Natural killer cell (primary cell): ENCODE measurements around the gene SKI. TPM values are rescaled to one million over a fixed set of nuclear protein-coding genes. Genes with fewer than 3 reads are reported as not detected.

Experiments used
- ATAC-seq, 3 donors: fragments of 150-1000 bp in 2 of 3; fragments of 200-7000 bp in 1 of 3; cut with Tn5 transposase; 1 replicate in 1 of 3; 2 replicates in 2 of 3; pipeline ENCODE4 v1.10.0; 2021; ENCODE audit warnings: mild to moderate bottlenecking in 2 of 3, moderate library complexity in 2 of 3
- DNase-seq, 2 donors: peaks; one replicate each; pipeline versions ENCODE4 v3.0.0 to v3.0.0-alpha.2; 2013 to 2021; ENCODE audit warnings: mixed read lengths in 1 of 2
- H3K27ac ChIP-seq: one replicate; pipeline ENCODE4 v1.5.1; 2013; ENCODE audit warnings: mild to moderate bottlenecking, low read length
- H3K27me3 ChIP-seq: one replicate; pipeline ENCODE4 v1.6.1; 2013; ENCODE audit warnings: low read length; ENCODE audit not compliant: control insufficient read depth, insufficient read depth
- H3K36me3 ChIP-seq: one replicate; pipeline ENCODE4 v1.6.1; 2013; ENCODE audit warnings: low read length; ENCODE audit not compliant: control insufficient read depth, insufficient read depth
- H3K4me1 ChIP-seq: one replicate; pipeline ENCODE4 v1.6.1; 2013; ENCODE audit warnings: low read length; ENCODE audit not compliant: control insufficient read depth, insufficient read depth
- H3K4me3 ChIP-seq: one replicate; pipeline ENCODE4 v1.5.1; 2013; ENCODE audit warnings: low read length
- H3K9me3 ChIP-seq: one replicate; pipeline ENCODE4 v1.6.1; 2013; ENCODE audit warnings: low read length; ENCODE audit not compliant: control insufficient read depth, insufficient read depth
- H3K27ac Mint-ChIP-seq, 2 donors: one replicate each; pipeline ENCODE4 v1.8.0; 2022; ENCODE audit warnings: mild to moderate bottlenecking in 2 of 2, mixed read lengths in 2 of 2, moderate library complexity in 1 of 2
- H3K27me3 Mint-ChIP-seq, 2 donors: one replicate each; pipeline ENCODE4 v1.8.0; 2022; ENCODE audit warnings: low read depth in 2 of 2, mixed read lengths in 2 of 2
- H3K36me3 Mint-ChIP-seq: one replicate; pipeline ENCODE4 v1.8.0; 2022; ENCODE audit warnings: mixed read lengths
- H3K4me1 Mint-ChIP-seq, 2 donors: one replicate each; pipeline ENCODE4 v1.8.0; 2022; ENCODE audit warnings: mixed read lengths in 2 of 2
- H3K4me3 Mint-ChIP-seq: one replicate; pipeline ENCODE4 v1.8.0; 2022; ENCODE audit warnings: mild to moderate bottlenecking, moderate library complexity, mixed read lengths
- H3K9me3 Mint-ChIP-seq, 2 donors: one replicate each; pipeline ENCODE4 v1.8.0; 2022; ENCODE audit warnings: mixed read lengths in 2 of 2
- CTCF ChIP-seq: fragments of 200-600 bp; IDR thresholded peaks from one replicate; pipeline ENCODE4 v1.8.0; 2022; ENCODE audit warnings: antibody characterized with exemption
- WGBS: methylation state at CpG from one replicate; pipeline ENCODE4 v1.1.7; 2013; ENCODE audit warnings: missing lambda C conversion rate; ENCODE audit not compliant: insufficient coverage; 5-methylcytosine and 5-hydroxymethylcytosine counted together
- intact Hi-C: fragments of 100-400 bp; cut with micrococcal nuclease; formaldehyde crosslinking; loops from one replicate; pipeline ENCODE4 v1.14.2; 2022
- total RNA-seq, 4 donors: library from RNA; stranded (reverse); fragments of 120-200 nt in 1 of 4; gene quantifications; one replicate each; pipeline versions ENCODE4 v1.2.3 to v1.2.4, GENCODE V29; 2013 to 2022

The SKI gene
- total RNA-seq, 3 donors from 2014 or later (not counting 1 experiment from before 2014, with no cell fraction given), result 96.9 to 145 (median 140) TPM

- WGBS, result 95% methylated on average over 35 of the region's 35 CpGs
- Histone ChIP-seq H3K27ac (no peak overlapping the region), H3K36me3 (peaks cover 31% of the 10 kb centered on the region), H3K4me3 (no peak overlapping the region), H3K4me1 (peaks cover 71% of the 10 kb centered on the region), H3K27me3 (no peaks in the 10 kb centered on the region), H3K9me3 (no peaks in the 10 kb centered on the region)
- Mint-ChIP-seq H3K36me3 (peaks cover 9% of the 10 kb centered on the region), H3K27ac (peak overlapping the region; percentile 42 to 96), H3K27me3 (no peaks in the 10 kb centered on the region), H3K4me1 (peaks cover 36 to 48% of the 10 kb centered on the region in 2 donors), H3K4me3 (peak overlapping the region; percentile 13), H3K9me3 (no peaks in the 10 kb centered on the region)
- DNase-seq, result no peak
- intact Hi-C loops, result no loop called here
- TF ChIP-seq CTCF, result no peak
- ATAC-seq, result no peak
These were observed 75.1 kb downstream of the SKI start for GRCh38 chr1:2303016-2303775.

- H3K27ac ChIP-seq, result no peak overlapping the region
- no peak for ATAC-seq
- peak overlapping the region; percentile 42 to 96 for H3K27ac Mint-ChIP-seq
- peak overlapping the region; percentile 21 for H3K4me3 Mint-ChIP-seq
- peaks cover 31 to 42% of the 10 kb centered on the region in 2 donors for H3K4me1 Mint-ChIP-seq
- intact Hi-C loops, result no loop called here
- no peak overlapping the region for H3K4me3 ChIP-seq
- no peaks in the 10 kb centered on the region for H3K27me3 Mint-ChIP-seq
- no peaks in the 10 kb centered on the region for H3K27me3 ChIP-seq
- peaks cover 12% of the 10 kb centered on the region for H3K36me3 Mint-ChIP-seq
- H3K9me3 Mint-ChIP-seq, result no peaks in the 10 kb centered on the region
- peaks cover 65% of the 10 kb centered on the region for H3K4me1 ChIP-seq
- 94% methylated on average over 26 of the region's 26 CpGs for WGBS
- no peaks in the 10 kb centered on the region for H3K9me3 ChIP-seq
- DNase-seq, result no peak
- peaks cover 35% of the 10 kb centered on the region for H3K36me3 ChIP-seq
- no peak for TF ChIP-seq CTCF
These were observed 75.7 kb downstream of the SKI start for GRCh38 chr1:2303781-2304180.

- intact Hi-C loops, result no loop called here
- peaks cover 60% of the 10 kb centered on the region for H3K4me1 ChIP-seq
These were observed 76.2 kb downstream of the SKI start for GRCh38 chr1:2304282-2304681.

More at GRCh38 chr1:2304282-2304681, 76.2 kb downstream of the SKI start:
- DNase-seq, result no peak
- H3K36me3 Mint-ChIP-seq, result peaks cover 12% of the 10 kb centered on the region
- H3K27me3 ChIP-seq, result no peaks in the 10 kb centered on the region
- no peaks in the 10 kb centered on the region for H3K9me3 Mint-ChIP-seq
- TF ChIP-seq CTCF, result no peak
- ATAC-seq, result no peak
- H3K27ac Mint-ChIP-seq, result peak overlapping the region in 1 of 2 donors; percentile 84
- no peaks in the 10 kb centered on the region for H3K27me3 Mint-ChIP-seq
- no peak overlapping the region for H3K4me3 ChIP-seq
- H3K27ac ChIP-seq, result no peak overlapping the region
- 97% methylated on average over 22 of the region's 22 CpGs for WGBS
- peaks cover 28 to 37% of the 10 kb centered on the region in 2 donors for H3K4me1 Mint-ChIP-seq
- H3K4me3 Mint-ChIP-seq, result no peak overlapping the region
- peaks cover 35% of the 10 kb centered on the region for H3K36me3 ChIP-seq
- H3K9me3 ChIP-seq, result no peaks in the 10 kb centered on the region
